Neural cell (in vitro differentiated cells): ENCODE measurements around the gene NSFL1C. TPM values are rescaled to one million over a fixed set of nuclear protein-coding genes. Genes with fewer than 3 reads are reported as not detected.

Experiments used
- H2AFZ ChIP-seq: fragments of 200-600, 300-800 bp; sonication (generic), shearing (Covaris generic); 2 replicates; pipeline ENCODE4 v1.6.0; 2014; ENCODE audit warnings: low read depth, mild to moderate bottlenecking, antibody characterized with exemption, low read length, moderate library complexity
- H3F3A ChIP-seq: fragments of 200-600 bp; shearing (Covaris generic); 2 replicates; pipeline ENCODE4 v1.6.1; 2016; ENCODE audit warnings: mild to moderate bottlenecking, moderate library complexity, mixed read lengths, antibody characterized with exemption, low read length; ENCODE audit not compliant: insufficient read depth, poor library complexity, severe bottlenecking
- H3K27ac ChIP-seq: fragments of 200-600, 300-800 bp; sonication (generic), shearing (Covaris generic); 2 replicates; pipeline ENCODE4 v1.5.1; 2014; ENCODE audit warnings: mild to moderate bottlenecking, low read length, moderate library complexity
- H3K27me3 ChIP-seq: fragments of 300-800, 200-600 bp; sonication (generic), shearing (Covaris generic); 2 replicates; pipeline ENCODE4 v1.6.0; 2014; ENCODE audit warnings: mild to moderate bottlenecking, low read depth, low read length, moderate library complexity; ENCODE audit not compliant: insufficient read depth
- H3K36me3 ChIP-seq: fragments of 300-800, 200-600 bp; sonication (generic), shearing (Covaris generic); 2 replicates; pipeline ENCODE4 v1.5.1; 2014; ENCODE audit warnings: mild to moderate bottlenecking, antibody characterized with exemption, low read length, moderate library complexity; ENCODE audit not compliant: insufficient read depth
- H3K4me2 ChIP-seq: fragments of 300-800, 200-600 bp; sonication (generic), shearing (Covaris generic); 2 replicates; pipeline ENCODE4 v1.6.0; 2014; ENCODE audit warnings: mild to moderate bottlenecking, low read length
- H3K4me3 ChIP-seq: fragments of 300-800, 200-600 bp; sonication (generic), shearing (Covaris generic); 2 replicates; pipeline ENCODE4 v1.5.1; 2014; ENCODE audit warnings: mild to moderate bottlenecking, low read length, moderate library complexity
- H3K79me2 ChIP-seq: fragments of 200-600 bp; shearing (Covaris generic); replicated peaks from 2 replicates; pipeline ENCODE4 v1.6.0; 2014; ENCODE audit warnings: mild to moderate bottlenecking, low read length, moderate library complexity; ENCODE audit not compliant: insufficient read depth
- H3K9ac ChIP-seq: fragments of 300-800, 200-600 bp; sonication (generic), shearing (Covaris generic); 2 replicates; pipeline ENCODE4 v1.6.1; 2016; ENCODE audit warnings: mild to moderate bottlenecking, low read length, mixed read lengths
- H3K9me2 ChIP-seq: fragments of 200-600 bp; shearing (Covaris generic); 2 replicates; pipeline ENCODE4 v1.6.1; 2016; ENCODE audit warnings: mild to moderate bottlenecking, low read length, mixed read lengths; ENCODE audit not compliant: insufficient read depth
- H3K9me3 ChIP-seq: fragments of 200-600, 300-800 bp; sonication (generic), shearing (Covaris generic); 2 replicates; pipeline ENCODE4 v1.6.1; 2016; ENCODE audit warnings: mild to moderate bottlenecking, mixed run types, low read length, moderate library complexity, mixed read lengths
- H4K20me1 ChIP-seq: fragments of 200-600 bp; shearing (Covaris generic); 2 replicates; pipeline ENCODE4 v1.6.1; 2016; ENCODE audit warnings: mild to moderate bottlenecking, mixed run types; ENCODE audit not compliant: insufficient read depth
- EP300 ChIP-seq: fragments of 450-650 bp; conservative IDR thresholded peaks from 2 replicates; pipeline ENCODE4 v1.6.1; 2014; ENCODE audit warnings: antibody characterized with exemption, mild to moderate bottlenecking, moderate library complexity; ENCODE audit not compliant: poor library complexity, severe bottlenecking
- EZH2 ChIP-seq: fragments of 200-600, 300-800 bp; shearing (Covaris generic), sonication (generic); IDR thresholded peaks from 2 replicates; pipeline ENCODE4 v1.6.1; 2014; ENCODE audit warnings: antibody characterized with exemption, low read length, borderline replicate concordance, mild to moderate bottlenecking; ENCODE audit not compliant: insufficient read depth, poor library complexity, severe bottlenecking
- MXI1 ChIP-seq: fragments of 450-650 bp; conservative IDR thresholded peaks from 2 replicates; pipeline ENCODE4 v1.6.1; 2014; ENCODE audit warnings: antibody characterized with exemption, mild to moderate bottlenecking; ENCODE audit not compliant: poor library complexity, severe bottlenecking
- POLR2AphosphoS5 ChIP-seq: IDR thresholded peaks from 2 replicates; pipeline ENCODE4 v1.6.1; 2012
- RAD21 ChIP-seq: fragments of 450-650 bp; conservative IDR thresholded peaks from 2 replicates; pipeline ENCODE4 v1.6.1; 2014; ENCODE audit warnings: antibody characterized with exemption, mild to moderate bottlenecking, moderate library complexity
- SMC3 ChIP-seq: fragments of 450-650 bp; conservative IDR thresholded peaks from 2 replicates; pipeline ENCODE4 v1.6.1; 2014; ENCODE audit warnings: antibody characterized with exemption, mild to moderate bottlenecking, moderate library complexity; ENCODE audit not compliant: poor library complexity
- TAF1 ChIP-seq: IDR thresholded peaks from 2 replicates; pipeline ENCODE4 v1.6.1; 2012; ENCODE audit warnings: low read depth
- polyA plus RNA-seq: library from polyadenylated mRNA; depleted of rRNA; stranded (reverse); fragments of >200 nt; gene quantifications from 2 replicates; pipeline ENCODE4 v1.2.3, GENCODE V29; 2014
- TF ChIP-seq, protein P1 (sequence below): fragments of 450-650 bp; IDR thresholded peaks from 2 replicates; pipeline ENCODE4 v1.5.1; 2014; ENCODE audit warnings: antibody characterized with exemption, mild to moderate bottlenecking, moderate library complexity; ENCODE audit not compliant: poor library complexity, severe bottlenecking
- TF ChIP-seq, protein P2 (sequence below): IDR thresholded peaks from 2 replicates; pipeline ENCODE4 v1.6.1; 2012; ENCODE audit warnings: borderline replicate concordance

Gene NSFL1C
- polyA plus RNA-seq, 1 donor from 2014 or later, result 48.7 TPM

DNA sequence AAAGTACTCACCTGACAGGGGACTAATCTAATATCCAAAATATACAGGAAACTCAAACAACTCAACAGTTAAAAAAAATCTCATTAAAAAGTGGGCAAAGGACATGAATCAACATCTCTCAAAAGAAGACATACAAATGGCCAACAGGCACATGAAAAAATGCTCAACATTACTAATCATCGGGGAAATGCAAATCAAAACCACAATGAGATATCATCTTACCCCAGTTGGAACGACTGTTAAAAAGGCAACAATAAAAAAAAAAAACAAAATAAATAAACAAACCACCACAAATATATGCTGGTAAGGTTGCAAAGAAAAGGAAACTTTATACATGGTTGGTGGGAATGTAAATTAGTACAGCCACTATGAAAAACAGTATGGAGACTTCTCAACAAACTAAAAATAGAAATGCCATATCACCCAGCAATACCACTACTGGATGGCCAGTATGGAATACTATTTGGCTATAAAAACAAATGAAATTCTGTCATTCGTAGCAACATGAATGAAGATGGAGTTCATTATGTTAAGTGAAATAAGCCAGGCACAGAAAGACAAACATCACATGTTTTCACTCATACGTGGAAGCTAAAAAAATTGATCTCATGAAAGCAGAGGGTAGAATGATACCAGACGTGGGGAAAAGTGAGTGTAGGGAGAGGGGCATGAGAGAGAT, 17.9 kb upstream of the NSFL1C start:
- H4K20me1 ChIP-seq, result no peaks in the 10 kb centered on the region
- H3K9ac ChIP-seq, result no peak overlapping the region
- no peaks in the 10 kb centered on the region for H3K79me2 ChIP-seq
- H2AFZ ChIP-seq, result no peak overlapping the region
- no peaks in the 10 kb centered on the region for H3F3A ChIP-seq
- no peak overlapping the region for H3K4me3 ChIP-seq
- H3K27me3 ChIP-seq, result no peaks in the 10 kb centered on the region
- H3K9me3 ChIP-seq, result no peaks in the 10 kb centered on the region
- no peaks in the 10 kb centered on the region for H3K36me3 ChIP-seq
- H3K27ac ChIP-seq, result no peak overlapping the region
- no peak overlapping the region for H3K4me2 ChIP-seq
- no peaks in the 10 kb centered on the region for H3K9me2 ChIP-seq
- TF ChIP-seq EZH2 (no peak), TAF1 (no peak), MXI1 (no peak)

DNA sequence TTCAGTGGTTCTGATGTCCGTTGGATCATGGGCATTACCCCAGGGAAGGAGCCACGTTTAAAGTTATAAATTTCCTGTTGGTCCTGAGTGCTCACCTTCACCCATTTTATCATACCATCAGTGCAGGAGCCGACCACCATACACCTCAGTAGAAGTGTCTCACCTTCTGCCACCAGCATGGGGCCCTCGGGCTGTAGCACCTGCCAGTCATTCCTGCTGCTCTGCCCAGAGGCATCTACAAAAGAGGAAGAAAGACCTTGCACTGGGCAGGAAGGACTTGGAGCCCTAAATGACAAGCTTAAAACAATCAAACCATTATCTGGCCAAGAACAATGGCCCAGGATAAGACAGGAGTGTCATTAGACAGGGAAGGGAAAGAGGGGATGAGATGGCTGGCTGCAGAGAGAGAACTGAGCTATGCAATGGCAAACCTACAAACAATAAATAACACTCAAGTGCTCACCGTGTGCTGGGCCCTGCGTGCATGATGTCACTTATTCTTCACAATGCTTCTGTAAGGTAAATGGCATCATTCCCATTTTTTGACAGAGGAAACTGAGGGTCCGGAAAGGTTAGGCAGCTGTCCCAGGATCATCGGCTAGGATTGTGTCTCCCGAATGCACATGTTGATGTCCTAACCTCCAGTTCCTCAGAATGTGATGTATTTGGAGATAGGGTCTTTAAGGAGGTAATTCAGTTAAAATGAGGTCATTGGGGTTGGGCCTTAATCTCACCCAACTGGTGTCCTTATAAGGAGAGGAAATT, 13.4 kb upstream of the NSFL1C start:
- H3K4me2 ChIP-seq, result no peak overlapping the region
- no peaks in the 10 kb centered on the region for H4K20me1 ChIP-seq
- H3K79me2 ChIP-seq, result no peaks in the 10 kb centered on the region
- no peaks in the 10 kb centered on the region for H3K36me3 ChIP-seq
- no peaks in the 10 kb centered on the region for H3K9me3 ChIP-seq
- no peak overlapping the region for H2AFZ ChIP-seq
- no peaks in the 10 kb centered on the region for H3F3A ChIP-seq
- H3K9me2 ChIP-seq, result no peaks in the 10 kb centered on the region
- H3K4me3 ChIP-seq, result no peak overlapping the region
- TF ChIP-seq RAD21 (no peak), EP300 (no peak), MXI1 (no peak), EZH2 (no peak), POLR2AphosphoS5 (no peak), SMC3 (no peak)
- no peaks in the 10 kb centered on the region for H3K27me3 ChIP-seq
- no peak overlapping the region for H3K27ac ChIP-seq
- no peak overlapping the region for H3K9ac ChIP-seq

DNA sequence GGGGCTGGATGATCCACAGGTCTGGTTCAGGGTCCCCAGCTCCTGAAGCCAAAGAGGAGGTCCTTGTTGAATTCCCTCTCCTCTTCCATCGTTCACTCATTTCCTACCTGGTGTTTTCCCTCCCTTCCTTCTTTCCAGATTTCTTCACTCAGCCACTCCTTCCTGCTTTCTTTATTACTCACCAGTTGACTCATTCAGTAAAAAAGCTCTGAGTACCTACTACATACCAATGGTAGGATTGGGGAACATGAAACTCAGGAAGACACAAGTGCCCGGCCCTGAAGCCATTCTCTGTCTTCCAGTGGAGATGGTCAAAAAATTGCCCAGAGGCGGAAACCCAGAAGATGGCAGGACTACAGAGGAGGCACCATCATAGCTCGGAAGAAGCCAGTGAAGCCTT, 11.9 kb upstream of the NSFL1C start:
- H3K36me3 ChIP-seq, result no peaks in the 10 kb centered on the region
- H3K27ac ChIP-seq, result no peak overlapping the region
- H3F3A ChIP-seq, result no peaks in the 10 kb centered on the region
- TF ChIP-seq, protein P1, sequence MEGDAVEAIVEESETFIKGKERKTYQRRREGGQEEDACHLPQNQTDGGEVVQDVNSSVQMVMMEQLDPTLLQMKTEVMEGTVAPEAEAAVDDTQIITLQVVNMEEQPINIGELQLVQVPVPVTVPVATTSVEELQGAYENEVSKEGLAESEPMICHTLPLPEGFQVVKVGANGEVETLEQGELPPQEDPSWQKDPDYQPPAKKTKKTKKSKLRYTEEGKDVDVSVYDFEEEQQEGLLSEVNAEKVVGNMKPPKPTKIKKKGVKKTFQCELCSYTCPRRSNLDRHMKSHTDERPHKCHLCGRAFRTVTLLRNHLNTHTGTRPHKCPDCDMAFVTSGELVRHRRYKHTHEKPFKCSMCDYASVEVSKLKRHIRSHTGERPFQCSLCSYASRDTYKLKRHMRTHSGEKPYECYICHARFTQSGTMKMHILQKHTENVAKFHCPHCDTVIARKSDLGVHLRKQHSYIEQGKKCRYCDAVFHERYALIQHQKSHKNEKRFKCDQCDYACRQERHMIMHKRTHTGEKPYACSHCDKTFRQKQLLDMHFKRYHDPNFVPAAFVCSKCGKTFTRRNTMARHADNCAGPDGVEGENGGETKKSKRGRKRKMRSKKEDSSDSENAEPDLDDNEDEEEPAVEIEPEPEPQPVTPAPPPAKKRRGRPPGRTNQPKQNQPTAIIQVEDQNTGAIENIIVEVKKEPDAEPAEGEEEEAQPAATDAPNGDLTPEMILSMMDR, result no peak
- TF ChIP-seq, protein P2, sequence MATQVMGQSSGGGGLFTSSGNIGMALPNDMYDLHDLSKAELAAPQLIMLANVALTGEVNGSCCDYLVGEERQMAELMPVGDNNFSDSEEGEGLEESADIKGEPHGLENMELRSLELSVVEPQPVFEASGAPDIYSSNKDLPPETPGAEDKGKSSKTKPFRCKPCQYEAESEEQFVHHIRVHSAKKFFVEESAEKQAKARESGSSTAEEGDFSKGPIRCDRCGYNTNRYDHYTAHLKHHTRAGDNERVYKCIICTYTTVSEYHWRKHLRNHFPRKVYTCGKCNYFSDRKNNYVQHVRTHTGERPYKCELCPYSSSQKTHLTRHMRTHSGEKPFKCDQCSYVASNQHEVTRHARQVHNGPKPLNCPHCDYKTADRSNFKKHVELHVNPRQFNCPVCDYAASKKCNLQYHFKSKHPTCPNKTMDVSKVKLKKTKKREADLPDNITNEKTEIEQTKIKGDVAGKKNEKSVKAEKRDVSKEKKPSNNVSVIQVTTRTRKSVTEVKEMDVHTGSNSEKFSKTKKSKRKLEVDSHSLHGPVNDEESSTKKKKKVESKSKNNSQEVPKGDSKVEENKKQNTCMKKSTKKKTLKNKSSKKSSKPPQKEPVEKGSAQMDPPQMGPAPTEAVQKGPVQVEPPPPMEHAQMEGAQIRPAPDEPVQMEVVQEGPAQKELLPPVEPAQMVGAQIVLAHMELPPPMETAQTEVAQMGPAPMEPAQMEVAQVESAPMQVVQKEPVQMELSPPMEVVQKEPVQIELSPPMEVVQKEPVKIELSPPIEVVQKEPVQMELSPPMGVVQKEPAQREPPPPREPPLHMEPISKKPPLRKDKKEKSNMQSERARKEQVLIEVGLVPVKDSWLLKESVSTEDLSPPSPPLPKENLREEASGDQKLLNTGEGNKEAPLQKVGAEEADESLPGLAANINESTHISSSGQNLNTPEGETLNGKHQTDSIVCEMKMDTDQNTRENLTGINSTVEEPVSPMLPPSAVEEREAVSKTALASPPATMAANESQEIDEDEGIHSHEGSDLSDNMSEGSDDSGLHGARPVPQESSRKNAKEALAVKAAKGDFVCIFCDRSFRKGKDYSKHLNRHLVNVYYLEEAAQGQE, result no peak
- TF ChIP-seq TAF1 (no peak), POLR2AphosphoS5 (no peak), EP300 (no peak), RAD21 (no peak), MXI1 (no peak), EZH2 (no peak), SMC3 (no peak)
- H4K20me1 ChIP-seq, result no peaks in the 10 kb centered on the region
- no peaks in the 10 kb centered on the region for H3K9me3 ChIP-seq
- H3K9me2 ChIP-seq, result no peaks in the 10 kb centered on the region
- H3K27me3 ChIP-seq, result no peaks in the 10 kb centered on the region
- H3K79me2 ChIP-seq, result no peaks in the 10 kb centered on the region
- H3K4me3 ChIP-seq, result no peak overlapping the region
- no peak overlapping the region for H2AFZ ChIP-seq
- no peak overlapping the region for H3K9ac ChIP-seq
- H3K4me2 ChIP-seq, result no peak overlapping the region
